ENCODE results near the gene HEXIM2. TPM values are rescaled to one million over a fixed set of nuclear protein-coding genes. Genes with fewer than 3 reads are reported as not detected.

The HEXIM2 gene
- total and polyA plus RNA-seq, 2 of the 13 experiments (the other 11 are each of a cell fraction or from before 2014, with no cell fraction given) = 27.1 to 32.4 TPM

GRCh38 chr17:45197555-45198334 is 36.1 kb downstream of the HEXIM2 start (continued):
- TF ChIP-seq ELF4 (CRISPR knock-in tag; IDR thresholded peaks at IDR 0.05; ENCODE audit: borderline replicate concordance) (peak; percentile 65; the same call in 1 of the 2 replicates), ZNF432 (CRISPR knock-in tag; IDR thresholded peaks at IDR 0.05; ENCODE audit: borderline replicate concordance) (no peak), FOXA3 (CRISPR knock-in tag; IDR thresholded peaks at IDR 0.05) (peak; percentile 70), ZNF792 (CRISPR knock-in tag; IDR thresholded peaks at IDR 0.05) (0 out of 2 replicates have a peak, but pooled peaks have one; percentile 67), ZNF616 (CRISPR knock-in tag; IDR thresholded peaks at IDR 0.05; ENCODE audit: low read depth) (no peak), ZFP82 (CRISPR knock-in tag; IDR thresholded peaks at IDR 0.05; ENCODE audit: borderline replicate concordance) (no peak), ZNF230 (CRISPR knock-in tag; IDR thresholded peaks at IDR 0.05) (peak; percentile 96), CBFB (CRISPR knock-in tag; IDR thresholded peaks at IDR 0.05) (peak; percentile 88), CSRNP2 (CRISPR knock-in tag; conservative IDR thresholded peaks at IDR 0.05; ENCODE audit: low read depth) (no peak), DDIT3 (CRISPR knock-in tag; IDR thresholded peaks at IDR 0.05) (no peak), MAFF (IDR thresholded peaks at IDR 0.05; ENCODE audit: low read depth, low read length) (no peak), ZMYM2 (CRISPR knock-in tag; IDR thresholded peaks at IDR 0.05) (no peak; the same call in 1 of the 2 replicates), CTCF (CRISPR knock-in tag; IDR thresholded peaks at IDR 0.05) (peak; percentile 100), ZNF512B (CRISPR knock-in tag; IDR thresholded peaks at IDR 0.05; ENCODE audit: borderline replicate concordance) (peak; percentile 74; the same call in 1 of the 2 replicates), ZMYM4 (CRISPR knock-in tag; IDR thresholded peaks at IDR 0.05) (peak; percentile 84), ZSCAN20 (CRISPR knock-in tag; IDR thresholded peaks at IDR 0.05; ENCODE audit: borderline replicate concordance) (no peak), DPF2 (CRISPR knock-in tag; IDR thresholded peaks at IDR 0.05; ENCODE audit: borderline replicate concordance, low read depth) (peak; percentile 23; the same call in 1 of the 2 replicates), NR2F6 (IDR thresholded peaks at IDR 0.05) (peak; percentile 71), NR2F6 (CRISPR knock-in tag; IDR thresholded peaks at IDR 0.05) (peak; percentile 92), HNRNPUL1 (IDR thresholded peaks at IDR 0.05; ENCODE audit: low read depth, low read length) (no peak), AGO1 (IDR thresholded peaks at IDR 0.05; ENCODE audit: low read depth, low read length, poor library complexity, severe bottlenecking) (peak; percentile 79), SETDB1 (CRISPR knock-in tag; IDR thresholded peaks at IDR 0.05; ENCODE audit: borderline replicate concordance) (no peak), IKZF4 (CRISPR knock-in tag; IDR thresholded peaks at IDR 0.05; ENCODE audit: borderline replicate concordance, low read depth, not compliant biosample characterization) (no peak), ZNF232 (CRISPR knock-in tag; IDR thresholded peaks at IDR 0.05; ENCODE audit: borderline replicate concordance) (peak; percentile 70; the same call in 1 of the 2 replicates)
